Activated naive CD8-positive, alpha-beta T cell (primary cell): Measurements from ENCODE around the gene GLI2.

Source experiments
- H3K27ac Mint-ChIP-seq: one replicate; pipeline ENCODE4 v1.8.0; 2021; ENCODE audit warnings: mixed read lengths
- H3K27me3 Mint-ChIP-seq: one replicate; pipeline ENCODE4 v1.8.0; 2021; ENCODE audit warnings: mixed read lengths
- H3K36me3 Mint-ChIP-seq: one replicate; pipeline ENCODE4 v1.8.0; 2021; ENCODE audit warnings: mixed read lengths
- H3K4me1 Mint-ChIP-seq: one replicate; pipeline ENCODE4 v1.8.0; 2021; ENCODE audit warnings: low read depth, mixed read lengths
- H3K4me3 Mint-ChIP-seq: one replicate; pipeline ENCODE4 v1.8.0; 2021; ENCODE audit warnings: mild to moderate bottlenecking, mixed read lengths
- H3K9me3 Mint-ChIP-seq: one replicate; pipeline ENCODE4 v1.8.0; 2021; ENCODE audit warnings: low read depth, mixed read lengths

GLI2 gene

DNA sequence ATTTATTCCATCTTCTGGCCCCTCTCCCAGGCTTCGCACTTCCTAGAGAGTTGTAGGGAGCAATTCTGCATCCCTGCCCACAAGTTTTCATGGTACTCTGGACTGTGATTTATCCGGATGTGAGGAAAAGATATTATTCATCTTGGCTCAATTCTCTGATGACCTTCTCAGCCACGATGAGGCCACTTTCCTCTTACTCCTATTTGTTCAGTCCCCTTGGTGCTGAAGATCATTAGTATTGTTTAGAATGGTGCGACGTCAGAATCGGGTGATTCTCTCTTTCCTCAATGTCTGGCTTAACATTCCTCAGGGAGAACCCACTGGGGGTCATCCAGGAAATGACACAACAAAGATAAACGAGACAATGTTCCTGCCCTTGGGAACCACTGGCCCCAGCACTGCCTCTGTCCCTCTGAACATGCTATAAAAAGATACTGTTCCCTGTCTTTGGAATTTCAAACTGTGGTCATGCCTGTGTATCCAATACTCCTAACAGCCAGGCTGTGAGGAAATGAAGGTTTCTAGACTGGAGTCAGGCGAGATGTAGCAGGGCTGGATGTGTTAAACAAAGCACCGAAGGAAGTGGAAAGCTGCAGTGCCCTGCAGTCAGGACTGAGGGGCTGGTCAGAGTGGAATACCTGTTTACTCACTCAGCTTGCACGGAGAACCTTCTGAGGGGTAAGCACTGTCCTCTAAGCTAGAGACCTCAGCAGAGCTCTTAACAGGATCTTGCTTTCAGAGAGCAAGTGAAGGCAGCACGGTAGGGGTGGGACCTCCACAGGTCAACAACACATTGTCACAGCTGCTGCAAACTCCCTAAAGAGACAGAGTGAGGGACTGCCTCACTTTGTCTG is 12.9 kb upstream of the GLI2 start:
- peaks cover 5% of the 10 kb centered on the region for H3K9me3 Mint-ChIP-seq
- H3K27ac Mint-ChIP-seq = no peak overlapping the region
- no peaks in the 10 kb centered on the region for H3K36me3 Mint-ChIP-seq
- H3K4me1 Mint-ChIP-seq = no peaks in the 10 kb centered on the region
- no peak overlapping the region for H3K4me3 Mint-ChIP-seq
- H3K27me3 Mint-ChIP-seq = peaks cover 1% of the 10 kb centered on the region

DNA sequence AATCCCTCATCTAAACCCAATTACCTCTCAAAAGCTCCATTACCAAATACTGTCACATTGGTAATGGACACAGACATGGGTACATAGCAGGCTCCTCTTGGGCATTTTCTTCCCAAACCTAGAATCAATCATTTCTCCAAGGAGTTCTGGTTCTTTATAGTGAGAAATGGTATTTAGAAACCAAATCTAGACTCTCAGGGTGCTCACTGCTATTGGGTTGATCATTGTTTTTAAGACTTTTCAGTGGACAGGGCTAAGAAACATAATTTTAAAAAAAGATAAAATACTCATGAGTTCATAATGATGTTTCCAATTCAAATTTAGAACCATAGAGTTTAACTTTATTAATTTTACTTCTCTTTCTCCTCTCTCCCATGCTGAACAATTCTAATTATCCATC is 9.4 kb upstream of the GLI2 start:
- Mint-ChIP-seq H3K4me3 (no peak overlapping the region), H3K27ac (no peak overlapping the region), H3K36me3 (no peaks in the 10 kb centered on the region), H3K27me3 (peaks cover 3% of the 10 kb centered on the region), H3K9me3 (peaks cover 5% of the 10 kb centered on the region), H3K4me1 (no peaks in the 10 kb centered on the region)

DNA sequence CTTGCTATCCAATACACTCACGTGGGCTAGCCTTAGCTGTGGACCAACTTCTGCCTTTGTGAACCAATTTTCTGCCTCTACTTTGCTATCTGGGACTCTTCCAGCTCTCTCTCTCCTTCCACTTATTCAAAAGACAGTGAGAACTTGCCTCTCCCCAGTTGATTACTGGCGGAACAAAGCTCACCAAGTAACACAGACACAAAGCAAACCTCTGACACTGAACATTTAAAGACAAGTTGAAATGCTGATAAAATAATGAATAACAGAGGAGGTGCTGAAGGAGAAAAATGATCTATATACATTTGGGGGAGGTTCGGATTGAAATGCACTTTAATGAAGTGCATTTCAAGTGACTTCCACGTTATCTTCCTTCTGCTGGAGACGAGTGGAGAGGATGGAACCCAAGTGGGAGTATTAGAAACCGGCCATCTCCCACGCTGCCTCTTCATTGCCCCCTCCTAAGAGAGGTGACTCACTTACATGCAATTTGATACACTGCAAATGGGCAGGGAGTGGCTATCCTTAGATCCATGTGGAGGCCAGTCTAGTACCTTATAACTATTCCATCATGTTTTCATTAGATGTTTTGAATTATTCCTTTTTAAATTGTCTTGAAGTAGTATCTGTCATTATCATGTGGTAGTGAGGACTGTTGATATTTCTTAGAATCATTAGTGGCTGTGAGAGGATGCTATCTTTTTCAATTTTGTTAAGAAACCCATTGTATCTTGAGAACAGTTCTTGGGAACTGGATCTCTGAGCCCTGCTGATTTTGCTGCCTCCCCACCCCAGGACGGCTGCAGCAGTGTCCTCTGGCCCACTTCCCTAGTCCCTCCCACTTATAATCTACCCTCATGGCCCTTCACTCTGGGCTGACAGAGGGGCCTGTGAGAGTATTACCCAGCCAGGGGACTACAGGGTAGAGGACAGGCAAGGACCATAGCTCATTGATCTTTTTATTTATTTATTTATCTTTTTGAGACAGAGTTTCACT is 6.0 kb upstream of the GLI2 start:
- H3K27me3 Mint-ChIP-seq = peaks cover 13% of the 10 kb centered on the region
- peaks cover 2% of the 10 kb centered on the region for H3K4me1 Mint-ChIP-seq
- H3K4me3 Mint-ChIP-seq = no peak overlapping the region
- no peak overlapping the region for H3K27ac Mint-ChIP-seq
- H3K9me3 Mint-ChIP-seq = peaks cover 5% of the 10 kb centered on the region
- no peaks in the 10 kb centered on the region for H3K36me3 Mint-ChIP-seq

DNA sequence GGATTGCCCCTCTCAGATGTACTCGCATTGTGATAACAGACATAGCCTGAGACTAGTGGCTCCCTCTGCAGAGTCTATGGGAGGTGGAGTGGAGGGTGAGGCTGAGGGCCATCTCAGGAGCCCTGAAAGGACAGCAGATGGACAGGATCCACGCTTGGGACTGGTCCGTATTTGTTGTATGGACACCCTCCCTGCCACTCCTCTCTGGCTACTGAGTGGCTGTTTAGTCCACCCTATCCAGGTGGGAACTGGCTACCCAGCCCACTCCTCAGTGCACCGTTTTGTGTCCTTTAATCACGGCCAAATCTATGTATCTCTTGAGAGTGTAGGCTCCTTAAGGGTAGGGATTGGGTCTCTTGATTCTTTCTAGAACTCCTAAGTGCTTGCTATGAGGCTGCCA is 4.5 kb upstream of the GLI2 start:
- H3K27me3 Mint-ChIP-seq = peaks cover 13% of the 10 kb centered on the region
- peaks cover 4% of the 10 kb centered on the region for H3K9me3 Mint-ChIP-seq
- H3K27ac Mint-ChIP-seq = no peak overlapping the region
- H3K36me3 Mint-ChIP-seq = no peaks in the 10 kb centered on the region
- H3K4me3 Mint-ChIP-seq = no peak overlapping the region
- H3K4me1 Mint-ChIP-seq = peaks cover 2% of the 10 kb centered on the region

DNA sequence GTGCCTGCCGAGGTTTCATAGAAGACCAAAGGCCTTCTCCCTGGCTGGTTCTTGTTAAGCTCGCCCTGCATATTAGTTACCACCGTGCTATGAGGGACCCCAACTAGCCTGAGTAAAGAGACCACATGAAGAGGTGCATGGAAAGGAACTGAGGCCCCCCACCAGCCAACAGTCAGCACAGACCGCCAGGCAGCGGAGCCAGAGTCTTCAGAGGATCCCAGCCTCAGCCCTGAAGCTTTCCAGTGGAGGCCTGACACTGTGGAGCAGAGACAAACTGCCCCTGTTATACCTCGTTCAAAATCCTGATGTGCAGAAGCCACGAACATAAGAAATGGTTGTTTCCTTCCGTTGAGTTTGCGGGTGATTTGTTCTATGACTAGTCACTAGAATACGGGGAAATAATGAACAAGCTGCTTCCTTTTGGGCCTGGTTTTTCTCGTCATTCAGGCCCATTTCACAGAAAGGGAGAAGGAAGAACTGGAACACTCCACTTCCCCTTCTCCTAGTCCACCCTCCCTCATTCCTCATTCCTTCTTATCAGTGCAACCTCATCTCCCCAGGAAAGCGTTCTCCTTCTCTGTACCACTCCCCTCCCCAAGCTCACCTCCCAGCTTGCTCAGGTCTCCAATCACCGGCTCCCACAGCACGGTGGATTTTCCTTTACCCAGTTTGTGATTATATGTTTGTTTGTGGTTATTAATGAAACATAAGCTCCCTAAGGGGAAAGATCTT is 3.0 kb upstream of the GLI2 start:
- no peaks in the 10 kb centered on the region for H3K9me3 Mint-ChIP-seq
- peaks cover 5% of the 10 kb centered on the region for H3K4me1 Mint-ChIP-seq
- H3K27me3 Mint-ChIP-seq = peaks cover 15% of the 10 kb centered on the region

DNA sequence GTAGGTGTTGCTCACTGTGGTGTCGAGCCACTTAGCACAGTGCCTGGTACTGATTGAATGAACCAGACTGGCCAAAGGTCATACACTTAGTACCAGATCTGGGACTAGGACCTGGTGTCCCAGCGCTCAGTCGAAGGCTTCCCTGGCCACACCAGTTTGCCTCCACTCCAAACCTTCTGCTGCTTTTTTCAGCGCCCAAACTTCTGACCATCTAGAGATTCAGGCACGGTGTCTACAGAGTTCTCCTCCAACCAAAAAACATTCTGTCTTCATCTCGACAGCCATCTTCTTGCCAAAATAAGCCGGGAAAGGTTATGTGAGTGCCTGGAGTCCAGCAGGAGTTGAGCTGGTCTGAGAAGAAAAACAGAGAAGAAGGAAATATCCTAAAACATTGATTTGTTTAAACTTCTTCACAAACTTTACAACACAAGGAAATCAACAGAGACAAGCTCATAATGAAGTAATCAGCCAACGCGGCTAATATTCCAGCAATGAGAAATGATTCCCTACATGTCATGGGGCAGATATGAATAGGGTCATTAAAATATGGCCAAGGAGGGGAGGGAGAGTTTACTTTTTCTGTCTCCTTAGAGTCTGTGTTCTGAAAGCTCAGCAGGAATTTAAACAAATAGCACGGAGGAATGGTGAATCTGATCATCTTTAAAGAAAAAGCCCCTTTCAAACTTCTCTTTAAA is 2.3 kb upstream of the GLI2 start:
- Mint-ChIP-seq H3K4me1 (peaks cover 5% of the 10 kb centered on the region), H3K36me3 (no peaks in the 10 kb centered on the region), H3K27ac (no peak overlapping the region), H3K27me3 (peaks cover 18% of the 10 kb centered on the region), H3K4me3 (no peak overlapping the region), H3K9me3 (no peaks in the 10 kb centered on the region)

More for the DNA sequence above, 3.0 kb upstream of the GLI2 start:
- Mint-ChIP-seq H3K4me3 (no peak overlapping the region), H3K27ac (no peak overlapping the region), H3K36me3 (no peaks in the 10 kb centered on the region)

DNA sequence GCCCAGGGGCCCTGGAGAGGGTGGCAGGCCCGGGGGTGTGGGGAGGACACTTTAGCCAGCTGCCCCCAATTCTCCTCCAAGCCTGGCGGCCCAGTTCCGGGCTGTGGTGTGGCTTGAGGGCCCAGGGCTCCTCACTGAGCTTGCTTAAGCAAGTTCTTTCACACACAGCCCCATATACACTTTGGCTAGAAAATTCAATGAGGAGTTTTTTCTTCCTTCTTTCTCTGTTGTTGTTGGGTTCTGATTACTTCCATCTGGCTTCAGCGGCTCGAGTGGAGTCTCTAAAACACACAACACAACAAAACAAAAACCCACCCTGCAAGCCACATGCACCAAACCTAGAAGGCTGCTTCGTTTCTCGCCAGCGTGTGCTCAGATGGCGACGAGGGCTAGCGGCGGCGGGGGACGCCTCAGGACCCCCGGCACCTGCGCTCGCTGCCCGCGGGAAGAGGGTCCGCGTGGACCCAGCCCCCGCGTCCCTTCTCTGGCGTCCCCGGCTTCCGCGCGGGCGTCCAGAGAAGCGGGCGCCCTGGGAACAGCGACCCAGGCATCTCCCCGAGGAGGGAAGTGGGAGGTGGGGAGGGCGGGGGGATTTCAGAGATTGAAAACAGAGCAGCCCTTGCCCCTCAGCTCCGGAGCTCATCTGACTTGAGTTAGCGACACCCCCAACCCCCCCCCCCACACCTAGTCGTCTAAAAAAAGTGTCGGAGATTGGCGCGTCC is 577 bp upstream of the GLI2 start:
- Mint-ChIP-seq H3K4me3 (no peak overlapping the region), H3K36me3 (no peaks in the 10 kb centered on the region), H3K27me3 (peaks cover 26% of the 10 kb centered on the region), H3K9me3 (no peaks in the 10 kb centered on the region), H3K4me1 (peaks cover 5% of the 10 kb centered on the region), H3K27ac (no peak overlapping the region)

DNA sequence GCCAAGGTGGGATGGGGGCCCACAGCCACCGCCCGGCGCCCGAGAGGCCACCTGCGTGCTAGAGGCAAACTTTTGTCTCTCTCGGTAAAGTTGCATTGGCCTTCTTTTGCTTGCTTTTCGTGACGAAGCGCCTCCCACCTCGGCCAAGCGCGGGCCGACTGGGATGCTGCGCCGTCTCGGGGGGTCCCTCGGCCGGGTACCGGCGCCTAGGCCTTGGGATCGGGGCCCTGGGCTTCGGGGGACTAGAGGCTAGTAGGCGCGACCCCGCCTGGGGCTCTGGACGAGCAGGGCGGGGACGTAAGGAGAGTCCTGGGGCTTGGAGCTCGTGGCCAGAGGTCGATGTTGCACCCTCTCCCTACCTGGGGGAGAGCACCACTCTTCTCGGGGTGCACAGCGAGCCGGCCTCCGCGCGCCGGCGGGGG is 545 bp downstream of the GLI2 start:
- no peaks in the 10 kb centered on the region for H3K9me3 Mint-ChIP-seq
- H3K27ac Mint-ChIP-seq = no peak overlapping the region
- H3K27me3 Mint-ChIP-seq = peaks cover 31% of the 10 kb centered on the region
- peaks cover 5% of the 10 kb centered on the region for H3K4me1 Mint-ChIP-seq
- no peaks in the 10 kb centered on the region for H3K36me3 Mint-ChIP-seq
- peak overlapping the region; percentile 20 for H3K4me3 Mint-ChIP-seq

DNA sequence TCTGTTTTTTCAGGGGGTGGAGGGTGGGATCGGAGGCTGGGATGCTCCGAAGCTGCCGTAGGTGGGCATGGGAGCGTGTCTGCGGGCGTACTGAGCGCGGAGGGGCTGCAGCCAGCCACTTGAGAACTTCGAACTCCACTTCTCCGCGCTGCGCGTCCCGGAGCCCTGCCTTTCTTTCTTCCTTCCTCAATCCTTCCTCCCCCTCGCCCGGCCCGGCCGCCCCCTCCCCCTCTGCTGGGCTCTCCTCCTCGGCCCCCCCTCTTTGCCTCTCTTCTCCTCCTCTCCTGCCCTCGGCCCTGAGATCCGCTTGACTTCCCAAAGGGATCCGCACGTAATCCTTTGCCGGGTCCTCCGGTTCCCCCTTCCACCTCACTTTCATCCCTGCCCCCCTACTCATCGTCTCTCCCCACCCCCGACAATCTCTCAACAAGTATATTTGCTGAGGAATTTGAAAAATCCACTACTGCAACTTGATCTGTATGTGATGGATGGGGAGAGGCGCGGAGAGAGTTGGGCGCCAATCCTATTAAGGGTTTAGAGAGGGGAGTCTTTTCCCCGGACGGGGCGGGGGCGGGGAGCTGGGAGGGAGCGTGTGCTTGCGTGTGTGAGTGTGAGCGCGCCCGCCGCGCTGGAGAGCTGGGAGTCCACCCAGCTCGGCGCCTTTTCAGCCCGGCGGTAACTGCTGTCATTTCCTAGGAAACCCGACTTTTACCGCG is 1.1 kb downstream of the GLI2 start:
- Mint-ChIP-seq H3K9me3 (no peaks in the 10 kb centered on the region), H3K4me1 (peaks cover 5% of the 10 kb centered on the region), H3K27me3 (peaks cover 31% of the 10 kb centered on the region), H3K4me3 (peak overlapping the region; percentile 20), H3K27ac (no peak overlapping the region), H3K36me3 (no peaks in the 10 kb centered on the region)

DNA sequence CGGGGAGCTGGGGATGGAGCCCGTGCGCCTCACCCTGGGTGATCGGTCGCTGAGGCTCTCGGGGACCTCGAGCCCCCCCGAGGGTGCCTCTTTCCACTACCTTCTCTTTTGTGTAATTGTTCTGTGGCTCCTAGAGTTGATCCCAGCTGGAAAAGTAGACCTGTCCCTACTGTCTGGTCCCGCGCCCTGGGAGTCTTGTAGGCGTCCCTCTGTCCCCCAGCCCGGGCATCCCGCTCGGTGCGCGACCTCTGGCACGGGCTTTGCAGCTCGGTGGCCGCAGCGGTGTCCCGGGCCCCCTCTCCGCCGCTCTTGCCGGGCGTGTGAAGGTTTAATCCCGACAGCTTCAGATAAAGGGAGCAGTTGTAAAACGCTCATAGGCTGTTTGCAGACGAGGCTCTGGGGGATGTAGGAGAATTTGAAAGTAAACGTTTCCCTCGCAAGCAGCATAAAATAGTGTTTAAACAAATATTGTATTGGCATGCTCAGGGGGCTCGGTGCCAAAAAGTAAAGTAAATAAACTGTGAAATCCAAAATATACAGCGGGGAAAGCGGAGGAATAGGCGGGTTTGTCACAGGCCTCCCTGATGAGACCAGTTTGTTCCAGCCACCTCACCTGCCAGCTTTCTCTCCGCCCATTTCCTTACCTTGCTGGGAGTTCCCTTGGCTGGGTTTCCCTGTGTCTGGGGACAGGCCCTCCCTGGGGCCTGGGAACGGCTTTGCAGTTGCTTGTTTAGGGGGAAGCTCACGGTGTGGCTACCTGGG is 1.9 kb downstream of the GLI2 start:
- H3K36me3 Mint-ChIP-seq = no peaks in the 10 kb centered on the region
- peaks cover 33% of the 10 kb centered on the region for H3K27me3 Mint-ChIP-seq
- H3K9me3 Mint-ChIP-seq = no peaks in the 10 kb centered on the region
- no peak overlapping the region for H3K4me3 Mint-ChIP-seq
- peaks cover 5% of the 10 kb centered on the region for H3K4me1 Mint-ChIP-seq
- H3K27ac Mint-ChIP-seq = no peak overlapping the region

DNA sequence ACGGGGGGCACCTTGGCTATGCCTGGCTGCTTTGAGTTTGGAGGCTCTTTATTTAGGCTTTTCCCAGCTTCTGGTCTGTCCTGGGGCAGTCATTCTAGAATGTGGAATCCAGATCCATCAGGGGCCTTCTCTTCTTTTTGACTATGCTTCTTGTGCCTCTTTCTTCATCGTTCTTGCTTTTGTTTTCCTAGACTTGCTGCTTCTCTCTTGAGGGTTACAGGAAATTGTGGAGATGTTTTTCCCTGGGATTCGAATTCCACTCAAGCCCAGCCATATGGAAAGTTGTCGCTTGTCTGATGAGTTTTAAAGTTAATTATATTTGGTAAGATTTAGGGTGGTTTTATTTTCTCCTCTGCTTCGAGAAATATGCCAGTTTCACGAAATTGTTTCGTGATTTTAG is 2.4 kb downstream of the GLI2 start:
- Mint-ChIP-seq H3K36me3 (no peaks in the 10 kb centered on the region), H3K27me3 (peaks cover 30% of the 10 kb centered on the region), H3K9me3 (no peaks in the 10 kb centered on the region), H3K4me3 (peak overlapping the region; percentile 14), H3K4me1 (peaks cover 5% of the 10 kb centered on the region), H3K27ac (no peak overlapping the region)

DNA sequence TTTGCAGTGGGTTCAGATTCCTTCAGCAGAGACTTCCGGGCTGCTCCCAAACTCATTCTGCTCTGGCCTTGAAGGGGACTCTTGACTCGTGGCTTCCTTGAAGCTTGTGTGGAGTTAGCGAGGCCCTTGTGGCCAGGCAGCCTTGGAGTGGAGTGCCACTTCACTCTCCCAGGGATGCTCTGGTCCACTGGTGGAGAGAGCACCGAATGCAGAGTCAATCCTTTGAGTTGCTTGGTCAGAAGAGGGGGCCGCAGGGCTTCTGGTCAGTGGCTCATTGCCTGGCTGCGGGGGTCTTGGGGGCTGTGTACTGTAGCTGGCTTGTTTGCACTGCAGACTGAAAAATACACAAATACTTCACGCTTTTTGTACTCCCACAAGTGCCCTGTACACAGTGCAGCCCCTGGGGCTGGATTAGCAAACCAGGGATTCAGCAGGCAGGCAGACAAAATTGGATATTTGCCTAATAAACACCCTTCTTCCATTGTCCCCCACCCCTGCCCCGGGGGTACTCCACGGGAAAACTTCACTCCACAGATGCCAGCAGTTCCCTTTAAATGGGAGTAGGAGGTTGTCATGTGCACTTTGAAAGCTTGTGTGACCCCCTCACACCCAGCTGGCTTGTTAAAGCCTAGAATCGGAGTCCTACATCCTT is 3.2 kb downstream of the GLI2 start:
- H3K27me3 Mint-ChIP-seq = peaks cover 30% of the 10 kb centered on the region
- no peak overlapping the region for H3K27ac Mint-ChIP-seq
- no peaks in the 10 kb centered on the region for H3K36me3 Mint-ChIP-seq
- H3K4me1 Mint-ChIP-seq = peaks cover 5% of the 10 kb centered on the region
- no peaks in the 10 kb centered on the region for H3K9me3 Mint-ChIP-seq
- H3K4me3 Mint-ChIP-seq = no peak overlapping the region
